Activated CD4-positive, alpha-beta T cell treated with anti-CD3 and anti-CD28 coated beads, Interleukin-2, amount 50 U/mL, for 48 hours (primary cell): ENCODE data around the gene MUC6.
A peak's percentile ranks its signal among the peaks of the same experiment; 100 is the strongest.
"Not testable (repeated sequence)": the region's sequence is repeated elsewhere in the genome, so short reads cannot be mapped to it uniquely, and the experiment has no call there.

ENCODE experiments used
- DNase-seq, 2 experiments: peaks; one replicate each; pipeline ENCODE4 v3.0.0-alpha.2; 2020

MUC6 gene

DNA sequence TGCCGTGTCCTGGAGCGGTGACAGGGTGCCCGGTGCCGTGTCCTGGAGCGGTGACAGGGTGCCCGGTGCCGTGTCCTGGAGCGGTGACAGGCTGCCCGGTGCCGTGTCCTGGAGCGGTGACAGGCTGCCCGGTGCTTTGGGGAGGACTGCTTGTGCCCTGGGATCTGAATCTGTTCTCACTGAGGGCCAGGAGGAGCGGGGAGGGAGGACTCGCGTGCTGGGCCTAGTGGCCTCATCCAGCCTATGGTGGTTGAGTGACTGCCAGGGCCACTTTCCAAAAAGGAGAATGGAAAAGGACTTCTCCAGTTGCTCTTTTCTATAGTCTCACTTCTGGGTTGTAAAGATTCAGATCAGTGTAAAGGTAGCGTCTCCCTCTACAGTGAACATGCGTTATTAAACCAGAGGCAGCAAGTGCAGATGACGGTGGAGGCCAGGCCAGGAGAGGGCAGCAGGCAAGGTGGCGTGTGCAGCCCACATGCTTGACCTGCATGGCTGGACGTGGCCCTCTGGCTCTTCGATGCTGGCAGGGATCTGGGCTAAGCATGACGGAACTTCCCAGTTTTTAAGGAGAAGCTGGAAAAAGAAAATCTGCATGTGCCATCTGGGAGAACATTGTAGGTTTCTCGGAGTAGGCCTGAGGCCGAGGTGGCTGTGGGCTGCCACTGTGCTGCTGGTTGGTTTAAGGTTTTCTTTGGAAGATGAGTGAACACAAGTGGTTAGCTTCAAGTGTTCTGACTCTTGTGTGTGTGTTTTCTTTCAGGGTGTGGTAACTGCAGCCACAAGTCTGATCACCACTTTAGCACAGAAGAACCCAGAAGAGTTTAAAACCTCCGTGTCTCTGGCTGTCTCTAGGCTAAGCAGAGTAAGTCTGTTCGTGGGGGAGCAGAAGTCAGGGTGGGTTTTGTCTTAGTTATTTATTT, 55.8 kb downstream of the MUC6 start:
- DNase-seq: no peak

DNA sequence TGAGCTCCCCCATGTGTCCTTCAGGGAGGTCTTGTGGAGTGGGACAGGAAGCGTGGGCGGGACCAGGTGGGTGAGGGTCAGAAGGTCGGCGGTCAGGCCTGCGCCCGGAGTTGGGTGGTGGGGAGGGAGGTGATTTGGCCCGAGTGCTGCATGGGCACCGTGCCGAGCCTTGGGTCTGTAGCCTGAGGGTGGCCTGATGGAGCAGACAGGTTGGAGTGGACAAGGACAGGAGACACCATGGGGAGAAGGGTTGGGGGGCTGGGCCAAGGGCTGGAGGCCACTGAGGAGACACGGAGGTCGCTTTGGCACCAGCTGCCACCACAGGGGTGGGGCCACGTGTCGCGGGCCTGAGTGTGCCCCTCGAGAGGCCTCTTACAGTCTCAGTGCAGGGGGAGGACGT, 57.7 kb downstream of the MUC6 start:
- DNase-seq: no peak

DNA sequence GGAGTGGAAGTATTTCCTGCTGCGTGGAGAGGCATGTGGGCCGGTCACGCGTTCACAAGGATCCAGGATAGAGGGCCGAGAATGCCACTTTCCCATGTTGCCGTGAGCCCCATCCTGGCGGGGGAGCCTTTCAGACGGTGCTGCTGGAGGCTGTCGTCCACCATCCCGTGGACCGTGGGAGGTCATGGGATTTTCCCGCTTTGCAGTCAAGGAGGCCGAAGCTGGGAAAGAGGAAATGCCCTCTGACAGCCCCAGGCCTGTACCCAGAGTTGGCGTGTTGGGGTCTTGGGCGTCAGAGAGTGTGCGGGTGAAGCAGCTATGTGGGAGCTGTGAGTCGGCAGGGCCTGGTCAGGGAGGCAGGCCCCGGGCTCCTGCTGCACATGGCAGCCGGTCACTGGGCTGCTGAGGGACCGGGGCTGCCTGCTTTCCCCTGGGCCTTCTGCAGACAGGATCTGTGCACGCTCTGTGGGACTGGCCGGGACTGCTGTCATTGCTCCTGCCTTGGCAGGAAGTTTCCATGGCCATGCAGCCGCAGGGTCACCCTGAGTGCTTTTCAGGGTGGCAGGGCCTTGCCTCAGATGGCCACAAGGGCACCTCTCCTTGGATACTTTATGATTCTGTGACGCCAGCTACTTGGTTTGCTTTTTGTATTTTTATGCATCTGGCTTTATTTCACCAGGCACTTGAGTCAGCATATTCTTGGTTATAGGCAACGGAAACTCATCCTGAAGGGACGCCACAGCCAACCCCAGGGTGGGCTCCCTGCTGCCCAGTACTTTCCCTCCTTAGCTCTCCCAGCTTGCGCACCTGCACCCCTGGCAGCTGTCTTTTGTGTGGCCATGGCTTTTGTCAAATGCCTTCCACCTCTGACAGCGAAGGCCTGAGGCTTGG, 58.4 kb downstream of the MUC6 start:
- no peak for DNase-seq

DNA sequence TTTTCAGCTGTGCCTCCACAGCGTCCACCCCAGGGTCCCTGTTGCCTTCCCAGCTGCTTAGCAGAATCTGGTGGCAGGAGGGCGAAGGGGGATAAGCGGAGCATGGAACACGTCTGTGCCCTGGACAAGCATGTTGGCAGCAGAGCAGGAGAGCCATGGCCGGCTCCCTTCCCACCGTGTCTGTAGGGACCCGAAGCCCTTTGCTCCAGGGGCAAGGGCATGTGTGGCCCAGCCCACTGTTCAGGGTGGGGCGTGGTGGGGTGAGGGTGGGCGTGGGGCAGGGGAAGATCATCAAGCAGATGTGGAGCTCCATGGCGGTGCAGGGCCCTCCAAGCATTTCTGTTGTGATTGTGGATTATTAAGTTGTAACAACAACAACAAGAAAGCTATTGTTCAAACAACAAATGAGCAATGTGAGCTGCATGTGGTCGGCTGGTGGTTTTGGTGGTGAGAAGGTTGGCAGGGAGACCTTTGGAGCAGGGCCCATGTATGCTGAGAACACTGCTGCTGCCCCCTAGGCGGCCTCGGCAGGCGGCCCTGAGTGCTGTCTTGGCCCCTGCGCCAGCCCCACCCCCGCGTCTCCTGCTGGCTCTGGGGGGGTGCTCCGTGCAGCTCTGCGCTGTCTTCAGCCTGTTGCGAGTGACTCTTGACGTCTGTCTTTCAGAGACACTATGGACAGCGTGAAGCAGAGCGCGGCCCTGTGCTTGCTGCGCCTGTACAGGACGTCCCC, 59.9 kb downstream of the MUC6 start:
- peak in 1 of 2 experiments; percentile 12 for DNase-seq

DNA sequence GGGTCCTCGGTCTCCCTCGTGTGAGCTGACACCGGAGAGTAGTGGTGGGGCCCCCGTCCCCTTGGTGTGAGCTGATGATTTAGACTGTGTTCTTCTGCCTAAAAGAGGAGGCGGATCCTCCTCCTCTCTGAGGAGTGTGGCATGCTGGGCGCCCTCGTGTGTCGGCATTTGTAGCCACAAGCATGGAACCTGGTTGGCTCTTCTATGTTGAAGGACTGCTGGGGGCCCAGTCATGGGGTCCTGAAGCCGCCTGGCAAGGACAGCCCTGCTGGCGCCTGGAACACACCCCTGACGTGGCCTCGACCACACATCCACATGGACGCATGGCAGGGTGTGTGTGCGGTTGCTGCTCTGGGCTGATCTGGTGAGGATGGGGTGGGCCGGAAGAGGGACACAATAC, 60.7 kb downstream of the MUC6 start:
- DNase-seq: no peak

DNA sequence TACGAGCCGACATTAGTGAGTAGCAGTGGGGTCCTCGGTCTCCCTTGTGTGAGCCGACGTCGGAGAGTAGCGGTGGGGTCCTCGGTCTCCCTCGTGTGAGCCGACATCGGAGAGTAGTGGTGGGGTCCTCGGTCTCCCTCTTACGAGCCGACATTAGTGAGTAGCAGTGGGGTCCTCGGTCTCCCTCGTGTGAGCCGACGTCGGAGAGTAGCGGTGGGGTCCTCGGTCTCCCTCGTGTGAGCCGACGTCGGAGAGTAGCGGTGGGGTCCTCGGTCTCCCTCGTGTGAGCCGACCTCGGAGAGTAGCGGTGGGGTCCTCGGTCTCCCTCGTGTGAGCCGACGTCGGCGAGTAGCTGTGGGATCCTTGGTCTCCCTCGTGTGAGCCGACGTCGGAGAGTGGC, 61.1 kb downstream of the MUC6 start:
- DNase-seq: not testable (repeated sequence)

DNA sequence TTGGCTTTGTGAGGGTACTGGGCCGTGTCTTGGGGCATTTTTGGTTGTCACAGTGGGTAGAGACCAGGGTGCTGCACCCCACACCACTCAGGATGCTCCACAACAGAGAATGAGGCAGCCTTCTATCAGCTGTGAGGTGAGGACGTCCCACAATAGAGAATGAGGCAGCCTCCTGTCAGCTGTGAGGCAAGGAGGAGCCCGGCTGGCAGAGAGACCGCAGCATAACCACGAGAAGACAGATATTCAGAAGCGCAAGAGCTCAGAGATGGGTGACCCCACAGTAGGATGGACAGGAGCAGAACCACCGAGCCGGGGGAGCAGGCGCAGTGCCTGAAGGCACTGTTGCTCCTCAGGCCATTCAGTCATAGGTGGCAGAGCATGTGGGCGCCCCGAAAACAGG, 63.3 kb downstream of the MUC6 start:
- DNase-seq: no peak

DNA sequence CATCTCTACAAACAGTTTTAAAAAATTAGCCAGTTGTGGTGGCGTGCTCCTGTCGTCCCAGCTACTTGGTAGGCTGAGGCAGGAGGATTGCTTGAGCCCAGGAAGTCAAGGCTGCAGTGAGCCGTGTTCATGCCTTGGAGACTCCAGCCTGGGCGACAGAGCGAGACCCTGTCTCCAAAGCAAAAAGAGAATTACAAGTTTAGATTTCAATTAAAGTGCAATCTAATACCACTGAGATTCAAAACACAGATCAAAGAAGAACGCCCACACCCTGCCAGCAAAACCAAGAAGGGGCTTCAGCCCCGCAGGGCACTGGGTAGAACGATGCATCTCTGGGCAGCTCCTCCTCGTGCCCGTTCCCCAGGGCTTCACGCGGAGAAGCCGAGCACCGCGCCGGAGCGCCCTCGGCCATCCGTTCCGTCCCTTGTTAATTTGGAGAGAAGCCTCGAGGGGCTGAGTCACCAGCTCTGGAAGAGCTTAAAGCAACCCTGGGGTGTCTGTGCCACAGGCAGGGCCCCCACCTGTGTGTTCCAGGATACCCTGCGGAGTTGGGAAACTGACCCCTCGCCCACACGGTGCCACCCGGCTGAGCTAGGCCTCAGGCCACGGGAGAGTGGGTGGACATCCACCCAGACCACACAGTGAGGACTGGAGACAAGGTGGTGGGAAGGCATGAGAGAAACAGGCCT, 63.9 kb downstream of the MUC6 start:
- DNase-seq: no peak

DNA sequence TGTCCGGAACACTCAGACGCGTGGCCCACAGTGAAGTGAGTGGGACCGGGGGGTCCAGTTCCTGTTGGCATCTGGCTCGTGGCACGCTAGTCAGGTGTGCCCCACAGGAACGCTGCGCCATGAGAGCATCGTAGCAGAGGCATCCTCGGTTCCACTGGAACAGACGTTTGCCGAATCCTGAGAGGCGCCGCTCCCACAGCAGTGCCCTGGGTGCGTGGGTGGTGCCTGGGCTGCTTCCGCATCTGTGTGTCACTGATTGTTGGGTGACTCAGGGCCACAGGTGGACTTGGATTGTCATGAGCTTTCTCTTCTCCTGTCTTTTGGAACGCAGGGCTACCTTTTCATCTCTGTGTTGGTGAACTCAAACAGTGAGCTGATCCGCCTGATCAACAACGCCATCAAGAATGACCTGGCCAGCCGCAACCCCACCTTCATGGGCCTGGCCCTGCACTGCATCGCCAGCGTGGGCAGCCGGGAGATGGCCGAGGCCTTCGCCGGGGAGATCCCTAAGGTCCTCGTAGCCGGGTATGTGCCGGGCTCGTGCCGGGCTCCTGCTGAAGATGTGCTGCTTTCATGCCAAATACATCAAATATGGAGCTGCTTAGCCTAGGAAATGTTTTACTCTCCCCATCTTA, 64.7 kb downstream of the MUC6 start:
- no peak for DNase-seq

DNA sequence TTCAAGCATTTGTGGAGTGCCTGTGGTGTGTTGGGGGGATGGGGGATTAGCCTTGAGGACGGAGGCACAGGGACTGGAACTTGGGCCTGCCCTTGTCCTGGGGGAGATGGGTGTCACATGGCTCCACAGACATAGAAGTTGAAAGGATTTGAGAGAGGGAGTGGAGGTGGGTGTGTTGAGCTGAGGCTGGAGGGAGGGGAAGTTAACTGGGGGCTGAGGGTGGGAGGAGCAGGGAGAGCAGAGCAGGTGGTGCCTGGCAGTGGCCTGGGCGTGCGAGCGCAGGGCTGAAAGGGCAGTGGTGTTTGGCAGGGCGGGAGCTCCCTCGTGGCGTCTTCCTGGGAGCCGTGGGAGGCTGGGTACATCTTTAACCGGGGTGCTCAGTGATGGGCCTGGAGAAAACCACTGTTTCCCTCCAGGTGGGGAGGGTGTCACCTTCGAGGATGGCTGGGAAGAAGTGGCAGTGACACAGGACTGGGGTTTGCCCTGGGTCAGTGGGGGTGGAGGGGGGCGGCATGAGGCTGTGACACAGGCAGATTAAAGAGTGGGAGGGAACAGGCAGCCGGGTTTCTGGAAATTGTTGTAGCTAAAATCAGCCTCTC, 65.3 kb downstream of the MUC6 start:
- DNase-seq: no peak

DNA sequence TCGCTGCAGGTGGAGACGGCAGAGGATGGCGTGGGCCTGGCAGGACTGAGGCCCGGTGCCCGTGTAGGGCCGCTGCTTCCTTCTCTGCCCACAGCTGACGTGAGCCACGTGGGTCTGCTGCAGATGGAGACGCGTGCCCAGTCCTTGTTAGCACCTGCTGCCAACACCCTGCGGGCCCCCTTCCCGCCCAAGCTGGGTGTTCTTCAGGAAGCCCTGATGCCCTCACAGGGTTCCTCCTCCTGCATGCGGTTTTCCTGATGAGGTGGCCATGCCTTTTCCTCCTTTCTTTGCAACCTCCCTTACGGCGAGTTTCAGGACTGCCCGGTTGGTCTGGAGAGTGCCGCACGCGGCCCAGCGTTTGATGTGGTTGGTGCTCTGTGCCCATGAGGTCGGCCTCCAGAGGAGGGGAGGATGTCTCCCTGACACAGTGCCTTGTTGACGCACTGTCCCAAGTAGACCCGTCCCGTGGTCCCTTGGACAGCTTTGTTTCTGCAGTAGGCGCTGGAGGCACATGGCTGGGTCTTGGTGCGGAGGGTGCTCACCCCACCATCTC, 66.1 kb downstream of the MUC6 start:
- peak; percentile 17 to 18 for DNase-seq

DNA sequence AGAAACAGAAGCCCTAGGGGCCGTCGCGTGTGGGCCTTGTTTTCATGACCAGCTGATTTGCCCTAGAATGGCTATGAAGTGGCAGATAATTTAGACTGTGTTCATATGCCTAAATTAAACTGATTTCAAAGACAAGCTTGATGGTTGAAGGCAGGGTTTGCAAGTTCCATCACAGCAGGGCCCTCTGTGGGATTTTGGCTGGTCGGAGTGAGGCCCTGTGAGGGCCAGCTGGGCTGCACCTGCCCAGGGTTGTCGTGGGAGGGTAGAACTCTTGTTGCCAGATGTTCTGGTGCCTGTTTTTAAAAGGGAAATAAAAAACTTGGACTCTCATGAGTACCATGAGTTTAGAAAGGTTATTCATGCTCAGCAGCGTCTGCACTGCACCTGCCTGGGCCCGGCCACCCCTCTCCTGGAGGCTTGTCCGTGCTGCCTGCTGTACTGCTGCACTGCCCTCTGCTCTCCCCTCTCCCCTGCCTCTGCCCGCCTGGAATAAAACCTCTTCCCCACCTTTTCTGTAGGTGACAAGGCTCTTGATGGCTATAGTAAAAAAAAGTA, 66.8 kb downstream of the MUC6 start:
- no peak for DNase-seq

DNA sequence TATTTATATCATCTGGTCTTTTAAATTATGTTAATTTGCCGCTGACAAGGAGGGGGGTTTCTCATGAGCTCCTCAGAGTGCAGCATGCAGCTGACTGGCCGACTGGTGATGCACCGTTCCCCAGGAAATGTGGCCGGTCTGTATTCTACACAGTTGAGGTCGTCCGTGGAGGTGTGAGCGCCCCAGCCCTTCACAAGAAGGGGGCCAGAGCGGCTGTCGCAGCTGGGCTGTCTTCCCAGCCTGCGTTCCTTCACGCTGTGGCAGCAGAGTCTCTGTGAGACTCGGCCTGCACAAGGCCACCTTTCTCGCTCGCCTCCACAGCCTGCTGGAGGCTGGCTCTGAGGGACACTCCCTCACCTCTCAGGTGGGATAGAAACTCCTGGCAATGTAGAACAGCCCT, 67.7 kb downstream of the MUC6 start:
- DNase-seq: no peak

DNA sequence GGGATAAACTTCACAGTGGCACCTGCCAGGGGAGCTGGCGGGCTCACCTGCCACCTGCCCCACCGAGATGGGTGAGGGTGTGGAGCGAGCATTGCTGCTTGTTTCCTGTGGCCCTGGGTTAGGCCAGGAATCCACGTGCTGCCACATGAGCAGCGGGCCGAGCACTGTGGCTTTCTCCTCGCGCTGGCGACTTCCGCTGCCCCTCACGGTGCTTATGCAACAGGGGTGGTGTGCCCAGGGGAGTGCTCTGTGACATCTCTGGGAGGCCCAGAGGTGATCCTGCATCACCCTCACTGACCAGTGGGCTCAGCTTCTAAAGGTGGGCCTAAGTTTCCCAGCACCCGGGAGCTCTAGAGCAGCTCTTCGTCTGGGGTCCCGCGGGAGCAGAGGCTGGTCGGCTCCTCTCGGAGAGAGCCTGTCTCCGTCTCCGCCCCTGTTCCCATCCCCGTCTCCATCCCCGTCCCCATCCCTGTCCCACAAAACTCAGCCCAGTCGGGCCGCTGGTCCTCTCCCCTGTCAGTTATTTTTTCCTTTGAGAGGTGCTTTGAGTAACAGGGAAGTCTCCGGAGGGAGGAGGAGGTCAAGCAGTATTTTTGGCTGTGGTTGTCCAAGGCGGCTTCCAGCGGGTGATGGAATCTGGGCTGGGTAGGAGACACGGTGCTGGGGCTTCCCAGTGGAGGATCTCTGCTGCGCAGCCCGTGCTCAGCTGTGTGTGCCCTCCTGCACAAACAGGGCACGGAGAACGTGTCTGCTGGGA, 68.3 kb downstream of the MUC6 start:
- no peak for DNase-seq

DNA sequence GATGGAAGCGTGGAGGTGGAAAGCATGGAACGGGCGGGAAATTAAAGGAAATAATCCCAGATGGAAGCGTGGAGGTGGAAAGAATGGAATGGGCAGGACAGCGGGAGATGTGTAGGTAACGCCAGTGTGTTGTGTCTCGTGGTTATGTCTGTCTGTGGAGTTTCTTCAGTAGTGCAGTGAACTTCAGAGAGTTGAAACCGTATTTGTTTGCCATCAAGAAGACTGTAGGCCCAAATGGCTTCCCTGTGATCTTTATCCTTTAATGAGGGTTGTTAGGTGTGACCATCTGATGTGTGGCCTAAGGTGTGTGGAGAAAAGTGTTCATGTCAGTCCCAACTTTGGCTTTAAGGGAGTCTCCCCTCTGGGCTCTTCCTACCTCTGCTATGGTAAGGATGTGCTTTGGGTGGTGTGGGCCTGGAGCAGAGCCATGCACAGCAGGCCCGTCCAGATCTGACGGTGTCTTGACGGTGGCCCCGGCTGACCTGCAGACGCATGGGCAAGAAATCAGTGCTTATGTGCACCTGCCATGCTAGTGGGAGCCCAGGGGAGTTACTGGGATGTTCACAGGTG, 71.2 kb downstream of the MUC6 start:
- no peak for DNase-seq

DNA sequence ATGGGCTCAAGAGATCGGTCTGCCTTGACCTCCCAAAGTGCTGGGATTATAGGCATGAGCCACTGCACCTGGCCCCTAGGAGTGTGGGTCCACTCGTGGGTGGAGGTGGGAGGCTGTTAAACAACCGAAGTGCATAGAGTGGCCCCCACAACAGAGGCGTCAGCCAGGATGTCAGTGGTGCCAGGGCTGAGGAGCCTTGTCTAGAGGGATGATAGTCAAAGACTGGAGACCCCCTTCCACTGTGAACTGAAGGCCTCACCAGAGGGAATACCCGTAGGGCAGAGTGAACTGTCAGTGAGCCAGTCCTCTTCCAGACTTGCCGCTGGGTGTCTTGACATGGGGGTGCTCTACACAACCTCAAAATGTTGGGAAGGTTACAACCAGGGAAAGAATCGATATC, 72.7 kb downstream of the MUC6 start:
- no peak for DNase-seq
